ENCODE data around the gene SLC30A9. TPM values are rescaled to one million over a fixed set of nuclear protein-coding genes. Genes with fewer than 3 reads are reported as not detected.

Gene SLC30A9
- 10 to 100 TPM; 61.4 to 71.6 TPM for total RNA-seq

DNA sequence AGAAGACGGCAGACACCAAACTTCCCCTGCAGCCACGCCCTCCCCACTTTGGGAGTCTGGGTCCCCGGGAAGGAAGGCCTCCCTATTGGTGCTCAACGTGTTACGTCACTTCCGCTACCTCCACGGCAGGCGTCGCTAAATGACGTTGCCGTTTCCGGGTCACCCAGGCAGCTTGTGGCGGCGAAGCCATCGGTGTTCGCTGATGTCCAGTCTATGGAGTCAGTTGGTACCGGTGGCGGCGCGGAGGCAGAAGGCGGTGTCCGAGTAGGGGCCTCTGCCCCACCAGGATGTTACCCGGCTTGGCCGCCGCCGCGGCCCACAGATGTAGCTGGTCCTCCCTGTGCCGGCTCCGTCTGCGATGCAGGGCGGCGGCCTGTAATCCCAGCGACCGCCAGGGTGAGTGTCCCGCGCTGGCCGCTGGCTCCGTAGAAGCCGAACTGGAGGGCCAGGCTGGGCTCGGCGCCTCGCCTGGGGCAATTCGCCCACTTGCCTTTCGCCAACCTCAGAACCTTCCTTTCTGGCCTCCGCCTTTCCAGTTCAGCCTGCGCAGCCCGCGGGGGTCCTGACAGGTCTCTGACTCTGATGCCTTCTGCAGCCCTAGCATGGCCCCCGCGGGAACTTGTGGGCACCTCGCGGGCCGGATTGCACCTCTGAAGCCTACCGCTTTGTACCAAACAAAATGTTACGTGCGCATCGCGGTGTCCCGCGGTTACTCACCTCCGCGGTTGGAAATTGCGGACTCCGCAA lies at the start of gene SLC30A9:
Gene SLC30A9 (plus strand): TSS at position 166 of the 747 bp plus-strand sequence. CDS start 122 bp downstream, at position 288.
- peak within 1 kb of the TSS; percentile 76 to 85 for H3K27ac ChIP-seq
- peak; percentile 97 for DNase-seq (ENCODE audit: low spot score)
- intact Hi-C loops (cut with DNase I) = loop anchor here (5.0 kb wide), 1 partner anchor 53 kb away; the partner anchor contains the start of gene TMEM33
- WGBS = under 1% methylated on average over 43 of the region's 64 CpGs
- H3K4me1 ChIP-seq (replicated peaks) = no peaks in the 10 kb centered on the region
- H3K4me3 ChIP-seq = peak within 1 kb of the TSS; percentile 85 to 96
- H3K9me3 ChIP-seq = no peaks in the 10 kb centered on the region
- peak; percentile 90 for TF ChIP-seq POLR2A (IDR thresholded peaks at IDR 0.05)
- TF ChIP-seq, protein P1, sequence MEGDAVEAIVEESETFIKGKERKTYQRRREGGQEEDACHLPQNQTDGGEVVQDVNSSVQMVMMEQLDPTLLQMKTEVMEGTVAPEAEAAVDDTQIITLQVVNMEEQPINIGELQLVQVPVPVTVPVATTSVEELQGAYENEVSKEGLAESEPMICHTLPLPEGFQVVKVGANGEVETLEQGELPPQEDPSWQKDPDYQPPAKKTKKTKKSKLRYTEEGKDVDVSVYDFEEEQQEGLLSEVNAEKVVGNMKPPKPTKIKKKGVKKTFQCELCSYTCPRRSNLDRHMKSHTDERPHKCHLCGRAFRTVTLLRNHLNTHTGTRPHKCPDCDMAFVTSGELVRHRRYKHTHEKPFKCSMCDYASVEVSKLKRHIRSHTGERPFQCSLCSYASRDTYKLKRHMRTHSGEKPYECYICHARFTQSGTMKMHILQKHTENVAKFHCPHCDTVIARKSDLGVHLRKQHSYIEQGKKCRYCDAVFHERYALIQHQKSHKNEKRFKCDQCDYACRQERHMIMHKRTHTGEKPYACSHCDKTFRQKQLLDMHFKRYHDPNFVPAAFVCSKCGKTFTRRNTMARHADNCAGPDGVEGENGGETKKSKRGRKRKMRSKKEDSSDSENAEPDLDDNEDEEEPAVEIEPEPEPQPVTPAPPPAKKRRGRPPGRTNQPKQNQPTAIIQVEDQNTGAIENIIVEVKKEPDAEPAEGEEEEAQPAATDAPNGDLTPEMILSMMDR (IDR thresholded peaks at IDR 0.05) = peak in 2 of 4 experiments; percentile 48 to 62
- TF ChIP-seq POLR2AphosphoS5 (IDR thresholded peaks at IDR 0.05) = peak; percentile 98
- no peaks in the 10 kb centered on the region for H3K36me3 ChIP-seq
- H3K27me3 ChIP-seq (replicated peaks; ENCODE audit: insufficient read depth) = no peaks in the 10 kb centered on the region

DNA sequence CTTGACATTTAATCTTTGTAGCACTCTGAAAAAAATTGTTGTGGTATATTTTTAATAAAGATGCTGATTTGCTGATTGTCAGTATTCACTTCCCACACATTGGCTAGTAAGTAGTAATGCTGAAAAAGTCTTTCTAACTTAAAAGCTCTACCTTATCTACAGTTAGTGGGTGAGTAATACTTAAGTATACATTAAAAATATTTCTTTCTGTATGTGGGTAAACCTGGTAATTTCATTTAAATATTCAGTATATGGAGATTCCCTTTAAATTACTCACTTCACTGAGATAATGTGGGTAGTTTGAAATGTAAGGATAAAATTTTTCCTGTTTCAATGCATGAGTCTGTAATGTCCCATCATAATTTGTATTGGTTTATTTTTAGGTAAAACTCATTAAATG lies 49.5 kb upstream of the SLC30A9 start:
- TF ChIP-seq POLR2AphosphoS5 (IDR thresholded peaks at IDR 0.05) (no peak), POLR2A (IDR thresholded peaks at IDR 0.05) (no peak)
- TF ChIP-seq, protein P1 (IDR thresholded peaks at IDR 0.05) = no peak

DNA sequence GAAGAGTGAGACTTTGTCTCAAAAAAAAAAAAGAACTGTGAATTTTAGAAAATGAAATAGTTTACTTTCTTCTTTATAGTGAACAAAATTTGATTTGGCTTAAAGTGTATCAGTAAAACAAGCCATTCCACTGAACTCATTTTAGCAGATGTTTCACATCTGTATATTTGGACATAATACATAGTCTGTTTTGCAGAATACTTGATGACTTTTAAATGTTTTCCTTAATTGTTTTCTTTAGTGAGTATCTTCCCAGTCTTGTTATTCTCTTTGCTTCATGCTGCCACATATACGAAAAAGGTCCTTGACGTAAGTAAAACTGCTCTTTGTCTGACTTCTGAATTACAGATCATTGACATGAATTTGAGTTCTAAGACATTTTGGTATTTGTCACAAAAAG lies 46.8 kb upstream of the SLC30A9 start:
- no peak for TF ChIP-seq POLR2AphosphoS5 (IDR thresholded peaks at IDR 0.05)
- Histone ChIP-seq H3K4me1 (replicated peaks) (no peaks in the 10 kb centered on the region), H3K27ac (no peak overlapping the region), H3K36me3 (no peaks in the 10 kb centered on the region), H3K27me3 (replicated peaks; ENCODE audit: insufficient read depth) (no peaks in the 10 kb centered on the region), H3K4me3 (no peak overlapping the region), H3K9me3 (no peaks in the 10 kb centered on the region)
- WGBS = 88% methylated on average over 2 of the region's 2 CpGs
- no peak for DNase-seq (ENCODE audit: low spot score)
- intact Hi-C loops (cut with DNase I) = no loop called here

More for the DNA sequence above, 49.5 kb upstream of the SLC30A9 start:
- no peak overlapping the region for H3K27ac ChIP-seq
- H3K9me3 ChIP-seq = no peaks in the 10 kb centered on the region
- H3K4me3 ChIP-seq = no peak overlapping the region
- H3K27me3 ChIP-seq (replicated peaks; ENCODE audit: insufficient read depth) = no peaks in the 10 kb centered on the region
- no peaks in the 10 kb centered on the region for H3K4me1 ChIP-seq (replicated peaks)
- no peaks in the 10 kb centered on the region for H3K36me3 ChIP-seq
- intact Hi-C loops (cut with DNase I) = no loop called here
- no peak for DNase-seq (ENCODE audit: low spot score)

DNA sequence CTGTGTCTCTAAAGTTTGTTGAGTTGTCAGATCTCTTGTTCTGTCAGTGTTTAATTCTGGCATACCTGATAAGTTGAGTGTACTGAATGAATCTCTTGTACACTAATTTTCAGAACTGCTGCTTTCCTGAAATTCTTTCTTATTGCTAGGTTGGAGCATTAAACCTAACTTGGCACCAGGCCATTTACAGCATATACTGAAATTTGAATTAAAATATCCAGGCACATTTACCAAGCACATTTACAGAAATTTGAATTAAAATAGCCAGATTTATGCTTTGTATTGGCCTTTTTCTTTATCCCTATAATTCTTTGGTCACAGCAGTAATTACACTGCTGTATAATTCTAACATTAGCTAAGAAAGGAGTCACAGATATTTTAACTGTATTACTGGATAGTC lies 46.2 kb upstream of the SLC30A9 start:
- Histone ChIP-seq H3K36me3 (no peaks in the 10 kb centered on the region), H3K4me3 (no peak overlapping the region), H3K27ac (no peak overlapping the region), H3K4me1 (replicated peaks) (no peaks in the 10 kb centered on the region), H3K9me3 (no peaks in the 10 kb centered on the region), H3K27me3 (replicated peaks; ENCODE audit: insufficient read depth) (no peaks in the 10 kb centered on the region)
- TF ChIP-seq, protein P1 (IDR thresholded peaks at IDR 0.05) = no peak
- TF ChIP-seq POLR2AphosphoS5 (IDR thresholded peaks at IDR 0.05) = no peak
- TF ChIP-seq POLR2A (IDR thresholded peaks at IDR 0.05) = no peak
- intact Hi-C loops (cut with DNase I) = no loop called here
- DNase-seq (ENCODE audit: low spot score) = no peak

DNA sequence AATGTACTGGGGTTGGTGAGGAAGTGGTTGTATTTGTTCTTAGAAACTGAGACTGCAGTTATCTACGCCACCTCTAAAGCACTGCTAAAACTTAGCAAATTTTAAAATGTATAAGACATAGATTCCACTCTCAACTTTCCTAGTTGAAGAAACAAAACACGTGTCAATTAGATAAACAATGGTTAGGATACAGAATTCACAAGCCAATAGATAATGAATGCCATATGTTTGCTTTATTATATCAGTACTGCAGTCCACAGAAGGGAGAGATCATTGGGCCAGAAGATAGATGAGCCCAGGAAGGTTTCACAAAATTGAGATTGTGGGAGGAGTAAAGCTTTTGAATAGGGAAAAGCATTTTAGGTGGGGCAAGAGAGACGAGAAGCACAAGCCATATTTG lies 40.8 kb upstream of the SLC30A9 start:
- Histone ChIP-seq H3K4me3 (no peak overlapping the region), H3K9me3 (no peaks in the 10 kb centered on the region), H3K27me3 (replicated peaks; ENCODE audit: insufficient read depth) (no peaks in the 10 kb centered on the region), H3K4me1 (replicated peaks) (no peaks in the 10 kb centered on the region), H3K36me3 (no peaks in the 10 kb centered on the region), H3K27ac (no peak overlapping the region)
- 80% methylated on average over 3 of the region's 3 CpGs for WGBS
- TF ChIP-seq POLR2A (IDR thresholded peaks at IDR 0.05) = no peak
- TF ChIP-seq, protein P1 (IDR thresholded peaks at IDR 0.05) = no peak
- no peak for TF ChIP-seq POLR2AphosphoS5 (IDR thresholded peaks at IDR 0.05)
- intact Hi-C loops (cut with DNase I) = no loop called here
- no peak for DNase-seq (ENCODE audit: low spot score)

Measured in prostate gland (tissue), 2 donors.